ENCODE results near the gene GHITM.

GRCh38 chr10:84159076-84159685 lies 19.9 kb downstream of the GHITM start:
- TF ChIP-seq CTCF (IDR thresholded peaks at IDR 0.05), result no peak
- no peak for TF ChIP-seq ZFX (IDR thresholded peaks at IDR 0.05; ENCODE audit: borderline replicate concordance)

Measured in 22Rv1 (cell line).